HCT116 (cell line): Measurements from ENCODE around the gene SNPH. TPM values are rescaled to one million over a fixed set of nuclear protein-coding genes. Genes with fewer than 3 reads are reported as not detected.

Source experiments
- ATAC-seq: fragments of 200-7000 bp; cut with Tn5 transposase; 2 replicates; pipeline ENCODE4 v1.9.1; 2020; ENCODE audit warnings: mild to moderate bottlenecking, moderate library complexity
- BruUV-seq: library from RNA; stranded (reverse); fragments of 400-500 nt; replicated peaks from 2 replicates; lab custom pipeline; 2021; lab: Mats Ljungman, UMichigan
- CTCF ChIA-PET: fragments of 300-600 bp; sonication (Branson Sonifier 250); formaldehyde crosslinking; loops from one replicate; lab custom pipeline; 2021; ENCODE audit warnings: antibody characterized with exemption; lab: Charles Lee
- POLR2A ChIA-PET: fragments of 300-600, 350-600 bp; sonication (Branson Sonifier 250); formaldehyde crosslinking; loops from one replicate; lab custom pipeline; 2021; ENCODE audit warnings: antibody characterized with exemption; lab: Charles Lee
- RAD21 ChIA-PET, 2 experiments: fragments of 300-600 bp; sonication (Branson Sonifier 250); formaldehyde crosslinking; loops; one replicate each; lab custom pipeline; 2023; ENCODE audit warnings: low total read pairs in 2 of 2; ENCODE audit not compliant: uncharacterized antibody in 2 of 2, unreplicated experiment in 2 of 2, low non-redundant PET in 1 of 2; lab: Charles Lee
- DNase-seq: peaks from one replicate; pipeline ENCODE4 v3.0.0-alpha.2; 2010; ENCODE audit warnings: low read depth, low spot score
- H2AFZ ChIP-seq: fragments of 200-600 bp; shearing (Covaris generic), sonication (generic); 2 replicates; pipeline ENCODE4 v1.6.1; 2017; ENCODE audit warnings: low read depth, mixed run types, mixed read lengths, antibody characterized with exemption, low read length; ENCODE audit not compliant: poor library complexity, severe bottlenecking
- H3K27ac ChIP-seq: 2 replicates; pipeline ENCODE4 v1.5.1; 2012; ENCODE audit warnings: low read depth, low read length
- H3K27me3 ChIP-seq: fragments of 200-600 bp; sonication (generic); 2 replicates; pipeline ENCODE4 v1.6.1; 2016; ENCODE audit warnings: mixed run types, low read length, mixed read lengths; ENCODE audit not compliant: insufficient read depth
- H3K36me3 ChIP-seq, 2 experiments: fragments of 200-500 bp in 1 of 2; fragments of 200-600 bp in 1 of 2; sonication (Bioruptor generic) in 1 of 2; sonication (generic) in 1 of 2; 2 replicates each; pipeline versions ENCODE4 v1.5.1 to v1.6.1; 2014 to 2016; ENCODE audit warnings: low read length in 2 of 2, inconsistent platforms in 1 of 2, mixed read lengths in 1 of 2, mixed run types in 1 of 2; ENCODE audit not compliant: insufficient read depth in 2 of 2, control insufficient read depth in 1 of 2
- H3K4me1 ChIP-seq, 2 experiments: fragments of 200-600 bp in 1 of 2; sonication (generic) in 1 of 2; 2 replicates each; pipeline versions ENCODE4 v1.5.1 to v1.6.1; 2012 to 2017; ENCODE audit warnings: low read length in 2 of 2, inconsistent platforms in 1 of 2, mild to moderate bottlenecking in 1 of 2, mixed read lengths in 1 of 2, mixed run types in 1 of 2, moderate library complexity in 1 of 2; ENCODE audit not compliant: insufficient read depth in 2 of 2, control insufficient read depth in 1 of 2
- H3K4me2 ChIP-seq: fragments of 200-600 bp; sonication (generic); 2 replicates; pipeline ENCODE4 v1.6.1; 2017; ENCODE audit warnings: mixed run types, low read length, mixed read lengths
- H3K4me3 ChIP-seq, 2 experiments: fragments of 200-600 bp in 1 of 2; sonication (generic) in 1 of 2; replicated peaks in 1 of 2; 2 replicates each; pipeline ENCODE4 v1.5.1; 2011 to 2016; ENCODE audit warnings: low read length in 2 of 2, control low read depth in 1 of 2, low read depth in 1 of 2, mild to moderate bottlenecking in 1 of 2, mixed read lengths in 1 of 2, mixed run types in 1 of 2
- H3K79me2 ChIP-seq: fragments of 200-600 bp; sonication (generic); 2 replicates; pipeline ENCODE4 v1.6.1; 2017; ENCODE audit warnings: mild to moderate bottlenecking, mixed run types, low read length, moderate library complexity, mixed read lengths; ENCODE audit not compliant: insufficient read depth
- H3K9ac ChIP-seq: fragments of 200-600 bp; sonication (generic); 2 replicates; pipeline ENCODE4 v1.6.1; 2016; ENCODE audit warnings: low read length, mixed read lengths
- H3K9me2 ChIP-seq: fragments of 200-600 bp; sonication (generic), shearing (Covaris generic); 2 replicates; pipeline ENCODE4 v1.6.1; 2017; ENCODE audit warnings: mixed run types, mild to moderate bottlenecking, moderate library complexity; ENCODE audit not compliant: insufficient read depth
- H3K9me3 ChIP-seq, 2 experiments: fragments of 200-500 bp in 1 of 2; fragments of 200-600 bp in 1 of 2; sonication (Bioruptor generic) in 1 of 2; sonication (generic) in 1 of 2; 2 replicates each; pipeline ENCODE4 v1.6.1; 2014 to 2017; ENCODE audit warnings: low read length in 2 of 2, mixed read lengths in 2 of 2, inconsistent platforms in 1 of 2, low read depth in 1 of 2, mild to moderate bottlenecking in 1 of 2, mixed run types in 1 of 2, moderate library complexity in 1 of 2; ENCODE audit not compliant: control insufficient read depth in 1 of 2, insufficient read depth in 1 of 2
- H4K20me1 ChIP-seq: fragments of 200-600 bp; sonication (generic), shearing (Covaris generic); 2 replicates; pipeline ENCODE4 v1.6.1; 2017; ENCODE audit warnings: mixed run types, mild to moderate bottlenecking, moderate library complexity; ENCODE audit not compliant: insufficient read depth
- CBX3 ChIP-seq: IDR thresholded peaks from 2 replicates; pipeline ENCODE4 v1.6.1; 2012; ENCODE audit warnings: low read depth
- CEBPB ChIP-seq: IDR thresholded peaks from 2 replicates; pipeline ENCODE4 v1.6.1; 2012; ENCODE audit warnings: low read depth
- EGR1 ChIP-seq: IDR thresholded peaks from 2 replicates; pipeline ENCODE4 v1.6.1; 2012; ENCODE audit warnings: low read depth
- ELF1 ChIP-seq: IDR thresholded peaks from 2 replicates; pipeline ENCODE4 v1.6.1; 2012; ENCODE audit warnings: low read depth, borderline replicate concordance
- EZH2 ChIP-seq: fragments of 200-600 bp; sonication (generic); IDR thresholded peaks from 2 replicates; pipeline ENCODE4 v1.6.1; 2017; ENCODE audit warnings: antibody characterized with exemption, mixed run types
- FOSL1 ChIP-seq: IDR thresholded peaks from 2 replicates; pipeline ENCODE4 v1.6.1; 2012; ENCODE audit warnings: low read depth
- JUND ChIP-seq: IDR thresholded peaks from 2 replicates; pipeline ENCODE4 v1.6.1; 2012
- POLR2A ChIP-seq: IDR thresholded peaks from 2 replicates; pipeline ENCODE4 v1.7.0; 2011; ENCODE audit warnings: borderline replicate concordance; ENCODE audit not compliant: insufficient read depth, insufficient read length; ENCODE audit errors: extremely low read depth
- POLR2AphosphoS5 ChIP-seq: IDR thresholded peaks from 2 replicates; pipeline ENCODE4 v1.6.1; 2011; ENCODE audit warnings: mild to moderate bottlenecking, low read depth, low read length, moderate library complexity
- RAD21 ChIP-seq: IDR thresholded peaks from 2 replicates; pipeline ENCODE4 v1.6.1; 2012; ENCODE audit warnings: low read depth, mild to moderate bottlenecking
- SIN3A ChIP-seq: IDR thresholded peaks from 2 replicates; pipeline ENCODE4 v1.6.1; 2012; ENCODE audit warnings: low read depth
- SP1 ChIP-seq: IDR thresholded peaks from 2 replicates; pipeline ENCODE4 v1.6.1; 2012; ENCODE audit warnings: low read depth
- TCF7L2 ChIP-seq: IDR thresholded peaks from 2 replicates; pipeline ENCODE4 v1.7.0; 2011; ENCODE audit warnings: borderline replicate concordance, inconsistent platforms; ENCODE audit not compliant: insufficient read depth, insufficient read length; ENCODE audit errors: extremely low read depth
- ZFX ChIP-seq: fragments of 450-650 bp; IDR thresholded peaks from 2 replicates; pipeline ENCODE4 v1.6.1; 2017
- intact Hi-C: fragments of 100-400 bp; cut with micrococcal nuclease; formaldehyde crosslinking; loops from 2 replicates; pipeline ENCODE4 v1.10.0; 2022
- total RNA-seq: library from RNA; stranded (reverse); gene quantifications from one replicate; pipeline ENCODE4 v1.2.1, GENCODE V29; 2021; ENCODE audit not compliant: unreplicated experiment
- TF ChIP-seq, protein P1 (sequence below): IDR thresholded peaks from 2 replicates; pipeline ENCODE4 v1.6.1; 2012; ENCODE audit warnings: low read depth
- TF ChIP-seq, protein P2 (sequence below): IDR thresholded peaks from 2 replicates; pipeline ENCODE4 v1.6.1; 2011; ENCODE audit warnings: mild to moderate bottlenecking, low read length, moderate library complexity; ENCODE audit not compliant: insufficient replicate concordance; ENCODE audit errors: extremely low read depth
- TF ChIP-seq, protein P3 (sequence below), 3 experiments: fragments of 200-600 bp in 1 of 3; sonication (generic) in 1 of 3; IDR thresholded peaks in 2 of 3; conservative IDR thresholded peaks in 1 of 3; 2 replicates each; pipeline ENCODE4 v1.5.1; 2012 to 2017; ENCODE audit warnings: low read depth in 2 of 3, low read length in 2 of 3, antibody characterized with exemption in 1 of 3, borderline replicate concordance in 1 of 3, control low read depth in 1 of 3, mild to moderate bottlenecking in 1 of 3, mixed read lengths in 1 of 3, mixed run types in 1 of 3, moderate library complexity in 1 of 3; ENCODE audit not compliant: insufficient read depth in 1 of 3
- TF ChIP-seq, protein P4 (sequence below): IDR thresholded peaks from 2 replicates; pipeline ENCODE4 v1.6.1; 2012
- TF ChIP-seq, protein P5 (sequence below): IDR thresholded peaks from 2 replicates; pipeline ENCODE4 v1.6.1; 2012

The SNPH gene
- total RNA-seq, 1 experiment from 2014 or later: 3.2 TPM

DNA sequence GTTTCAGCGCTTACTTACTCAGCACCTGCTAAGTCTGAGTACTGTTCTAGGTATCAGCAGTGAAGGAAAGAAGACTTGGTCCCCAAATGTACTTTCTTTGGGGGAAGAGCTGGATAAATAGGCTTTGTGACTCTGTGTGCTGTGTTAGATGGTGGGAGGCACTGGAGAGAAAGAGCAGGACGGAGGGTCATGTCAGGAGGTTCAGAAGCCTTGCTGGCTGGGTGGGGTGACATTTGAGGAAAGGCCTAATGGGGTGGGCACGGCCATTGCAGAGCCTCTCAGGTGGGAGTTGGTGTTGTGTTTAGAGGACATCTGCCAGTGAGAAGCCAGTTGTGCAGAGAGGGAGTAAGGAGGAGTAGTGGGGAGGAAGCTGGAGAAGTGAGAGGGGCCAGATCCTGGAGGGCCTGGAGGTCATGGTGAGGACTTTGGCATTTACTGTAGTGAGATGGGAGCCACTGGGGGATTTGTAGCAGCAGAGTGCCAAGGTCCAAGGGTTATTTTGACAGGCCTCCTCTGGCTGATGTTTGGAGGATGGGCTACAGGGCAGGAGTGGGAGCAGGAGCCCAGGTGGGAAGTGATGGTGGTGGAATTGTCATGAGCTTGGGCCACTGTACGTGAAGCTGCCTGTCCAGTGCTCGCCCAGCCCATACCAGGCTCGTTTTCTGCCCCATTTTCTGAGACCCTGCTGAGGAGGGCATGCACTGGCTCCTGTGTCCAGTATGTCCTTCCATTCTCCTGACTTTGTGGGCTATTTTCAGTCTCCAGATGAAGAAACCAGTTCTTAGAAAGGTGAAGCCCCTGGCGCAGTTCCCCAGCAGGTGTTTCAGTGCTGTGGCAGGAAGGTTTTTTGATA, 62.0 kb downstream of the SNPH start:
- Histone ChIP-seq H3K4me2 (peak overlapping the region; percentile 94), H3K9me3 (no peaks in the 10 kb centered on the region), H4K20me1 (no peaks in the 10 kb centered on the region), H3K9me2 (no peaks in the 10 kb centered on the region), H2AFZ (no peak overlapping the region), H3K4me3 (no peak overlapping the region; a peak in 1 of 4 replicates), H3K9ac (peak overlapping the region; percentile 99), H3K27me3 (no peaks in the 10 kb centered on the region), H3K79me2 (peaks cover 76% of the 10 kb centered on the region), H3K4me1 (peaks cover 32 to 52% of the 10 kb centered on the region in 2 experiments), H3K36me3 (0 out of 4 replicates have a peak, but pooled peaks cover 0 to 3% of the 10 kb centered on the region in 2 experiments), H3K27ac (peak overlapping the region; percentile 36)
- no TSS peak for BruUV-seq
- RAD21 ChIA-PET: interaction anchor here in 1 of 2 experiments (0.5 kb wide), 1 partner anchor 56 kb away, joined by 4 read pairs; no protein-coding TSS in a partner anchor
- DNase-seq (no peak), ATAC-seq (no peak)
- CTCF ChIA-PET: interaction anchor here (0.5 kb wide), 1 partner anchor 112 kb away, joined by 3 read pairs; no protein-coding TSS in a partner anchor
- POLR2A ChIA-PET: no interaction called here
- intact Hi-C loops: loop anchor here (5.0 kb wide), 2 partner anchors 64 to 139 kb away; partner anchors contain the start of genes FKBP1A and NSFL1C
- TF ChIP-seq CEBPB (no peak), RAD21 (no peak), JUND (no peak), TCF7L2 (no peak), FOSL1 (no peak), EZH2 (no peak), POLR2AphosphoS5 (no peak), EGR1 (no peak), ELF1 (no peak), CBX3 (no peak), SP1 (no peak), POLR2A (no peak), ZFX (no peak), SIN3A (no peak)
- TF ChIP-seq, protein P1, sequence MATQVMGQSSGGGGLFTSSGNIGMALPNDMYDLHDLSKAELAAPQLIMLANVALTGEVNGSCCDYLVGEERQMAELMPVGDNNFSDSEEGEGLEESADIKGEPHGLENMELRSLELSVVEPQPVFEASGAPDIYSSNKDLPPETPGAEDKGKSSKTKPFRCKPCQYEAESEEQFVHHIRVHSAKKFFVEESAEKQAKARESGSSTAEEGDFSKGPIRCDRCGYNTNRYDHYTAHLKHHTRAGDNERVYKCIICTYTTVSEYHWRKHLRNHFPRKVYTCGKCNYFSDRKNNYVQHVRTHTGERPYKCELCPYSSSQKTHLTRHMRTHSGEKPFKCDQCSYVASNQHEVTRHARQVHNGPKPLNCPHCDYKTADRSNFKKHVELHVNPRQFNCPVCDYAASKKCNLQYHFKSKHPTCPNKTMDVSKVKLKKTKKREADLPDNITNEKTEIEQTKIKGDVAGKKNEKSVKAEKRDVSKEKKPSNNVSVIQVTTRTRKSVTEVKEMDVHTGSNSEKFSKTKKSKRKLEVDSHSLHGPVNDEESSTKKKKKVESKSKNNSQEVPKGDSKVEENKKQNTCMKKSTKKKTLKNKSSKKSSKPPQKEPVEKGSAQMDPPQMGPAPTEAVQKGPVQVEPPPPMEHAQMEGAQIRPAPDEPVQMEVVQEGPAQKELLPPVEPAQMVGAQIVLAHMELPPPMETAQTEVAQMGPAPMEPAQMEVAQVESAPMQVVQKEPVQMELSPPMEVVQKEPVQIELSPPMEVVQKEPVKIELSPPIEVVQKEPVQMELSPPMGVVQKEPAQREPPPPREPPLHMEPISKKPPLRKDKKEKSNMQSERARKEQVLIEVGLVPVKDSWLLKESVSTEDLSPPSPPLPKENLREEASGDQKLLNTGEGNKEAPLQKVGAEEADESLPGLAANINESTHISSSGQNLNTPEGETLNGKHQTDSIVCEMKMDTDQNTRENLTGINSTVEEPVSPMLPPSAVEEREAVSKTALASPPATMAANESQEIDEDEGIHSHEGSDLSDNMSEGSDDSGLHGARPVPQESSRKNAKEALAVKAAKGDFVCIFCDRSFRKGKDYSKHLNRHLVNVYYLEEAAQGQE: no peak
- TF ChIP-seq, protein P2, sequence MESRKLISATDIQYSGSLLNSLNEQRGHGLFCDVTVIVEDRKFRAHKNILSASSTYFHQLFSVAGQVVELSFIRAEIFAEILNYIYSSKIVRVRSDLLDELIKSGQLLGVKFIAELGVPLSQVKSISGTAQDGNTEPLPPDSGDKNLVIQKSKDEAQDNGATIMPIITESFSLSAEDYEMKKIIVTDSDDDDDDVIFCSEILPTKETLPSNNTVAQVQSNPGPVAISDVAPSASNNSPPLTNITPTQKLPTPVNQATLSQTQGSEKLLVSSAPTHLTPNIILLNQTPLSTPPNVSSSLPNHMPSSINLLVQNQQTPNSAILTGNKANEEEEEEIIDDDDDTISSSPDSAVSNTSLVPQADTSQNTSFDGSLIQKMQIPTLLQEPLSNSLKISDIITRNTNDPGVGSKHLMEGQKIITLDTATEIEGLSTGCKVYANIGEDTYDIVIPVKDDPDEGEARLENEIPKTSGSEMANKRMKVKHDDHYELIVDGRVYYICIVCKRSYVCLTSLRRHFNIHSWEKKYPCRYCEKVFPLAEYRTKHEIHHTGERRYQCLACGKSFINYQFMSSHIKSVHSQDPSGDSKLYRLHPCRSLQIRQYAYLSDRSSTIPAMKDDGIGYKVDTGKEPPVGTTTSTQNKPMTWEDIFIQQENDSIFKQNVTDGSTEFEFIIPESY: no peak
- TF ChIP-seq, protein P3, sequence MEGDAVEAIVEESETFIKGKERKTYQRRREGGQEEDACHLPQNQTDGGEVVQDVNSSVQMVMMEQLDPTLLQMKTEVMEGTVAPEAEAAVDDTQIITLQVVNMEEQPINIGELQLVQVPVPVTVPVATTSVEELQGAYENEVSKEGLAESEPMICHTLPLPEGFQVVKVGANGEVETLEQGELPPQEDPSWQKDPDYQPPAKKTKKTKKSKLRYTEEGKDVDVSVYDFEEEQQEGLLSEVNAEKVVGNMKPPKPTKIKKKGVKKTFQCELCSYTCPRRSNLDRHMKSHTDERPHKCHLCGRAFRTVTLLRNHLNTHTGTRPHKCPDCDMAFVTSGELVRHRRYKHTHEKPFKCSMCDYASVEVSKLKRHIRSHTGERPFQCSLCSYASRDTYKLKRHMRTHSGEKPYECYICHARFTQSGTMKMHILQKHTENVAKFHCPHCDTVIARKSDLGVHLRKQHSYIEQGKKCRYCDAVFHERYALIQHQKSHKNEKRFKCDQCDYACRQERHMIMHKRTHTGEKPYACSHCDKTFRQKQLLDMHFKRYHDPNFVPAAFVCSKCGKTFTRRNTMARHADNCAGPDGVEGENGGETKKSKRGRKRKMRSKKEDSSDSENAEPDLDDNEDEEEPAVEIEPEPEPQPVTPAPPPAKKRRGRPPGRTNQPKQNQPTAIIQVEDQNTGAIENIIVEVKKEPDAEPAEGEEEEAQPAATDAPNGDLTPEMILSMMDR (IDR thresholded peaks at IDR 0.05 in 2 of 3, conservative IDR thresholded peaks at IDR 0.05 in 1 of 3; ENCODE audit: borderline replicate concordance in 1 of 3, insufficient read depth in 1 of 3, low read depth in 2 of 3, low read length in 2 of 3): no peak
- TF ChIP-seq, protein P4, sequence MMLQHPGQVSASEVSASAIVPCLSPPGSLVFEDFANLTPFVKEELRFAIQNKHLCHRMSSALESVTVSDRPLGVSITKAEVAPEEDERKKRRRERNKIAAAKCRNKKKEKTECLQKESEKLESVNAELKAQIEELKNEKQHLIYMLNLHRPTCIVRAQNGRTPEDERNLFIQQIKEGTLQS: no peak
- TF ChIP-seq, protein P5, sequence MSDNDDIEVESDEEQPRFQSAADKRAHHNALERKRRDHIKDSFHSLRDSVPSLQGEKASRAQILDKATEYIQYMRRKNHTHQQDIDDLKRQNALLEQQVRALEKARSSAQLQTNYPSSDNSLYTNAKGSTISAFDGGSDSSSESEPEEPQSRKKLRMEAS: no peak
